ENCODE data around the gene SPATS2.

SPATS2 gene

GRCh38 chr12:49346659-49347310, 20.5 kb upstream of the SPATS2 start, which contains the start of gene DNAJC22:
DNAJC22 (plus strand) TSS chr12:49346888; CDS start chr12:49348873, 1,985 bp downstream.
- peak within 1 kb of the TSS; percentile 34 for H3K4me3 ChIP-seq (replicated peaks; ENCODE audit: low read depth, low read length)
- no peak for DNase-seq (ENCODE audit: extremely low read depth, low read depth)
- no peak for TF ChIP-seq CTCF (IDR thresholded peaks at IDR 0.05; ENCODE audit: low read depth, low read length, missing control alignments)

GRCh38 chr12:49347311-49348193, 19.7 kb upstream of the SPATS2 start:
- peak; percentile 97 for TF ChIP-seq CTCF (IDR thresholded peaks at IDR 0.05; ENCODE audit: low read depth, low read length, missing control alignments)
- DNase-seq (ENCODE audit: extremely low read depth, low read depth): no peak
- peak overlapping the region; percentile 34 for H3K4me3 ChIP-seq (replicated peaks; ENCODE audit: low read depth, low read length)

- no peak overlapping the region for H3K4me3 ChIP-seq (replicated peaks; ENCODE audit: low read depth, low read length)
- no peak for DNase-seq (ENCODE audit: extremely low read depth, low read depth)
- TF ChIP-seq CTCF (IDR thresholded peaks at IDR 0.05; ENCODE audit: low read depth, low read length, missing control alignments): no peak
Observed at GRCh38 chr12:49348781-49349180, 18.5 kb upstream of the SPATS2 start.

GRCh38 chr12:49349266-49349665, 18.0 kb upstream of the SPATS2 start:
- no peak overlapping the region for H3K4me3 ChIP-seq (replicated peaks; ENCODE audit: low read depth, low read length)
- DNase-seq (ENCODE audit: extremely low read depth, low read depth): no peak
- TF ChIP-seq CTCF (IDR thresholded peaks at IDR 0.05; ENCODE audit: low read depth, low read length, missing control alignments): no peak

- no peak for TF ChIP-seq CTCF (IDR thresholded peaks at IDR 0.05; ENCODE audit: low read depth, low read length, missing control alignments)
- no peak for DNase-seq (ENCODE audit: extremely low read depth, low read depth)
- no peak overlapping the region for H3K4me3 ChIP-seq (replicated peaks; ENCODE audit: low read depth, low read length)
Observed at GRCh38 chr12:49352351-49352750, 14.9 kb upstream of the SPATS2 start.

GRCh38 chr12:49355913-49356312, 11.3 kb upstream of the SPATS2 start:
- no peak for DNase-seq (ENCODE audit: extremely low read depth, low read depth)
- no peak for TF ChIP-seq CTCF (IDR thresholded peaks at IDR 0.05; ENCODE audit: low read depth, low read length, missing control alignments)
- H3K4me3 ChIP-seq (replicated peaks; ENCODE audit: low read depth, low read length): no peak overlapping the region

Data from HFF-Myc (cell line).